Fibroblast of villous mesenchyme (primary cell): ENCODE results near the gene ABCD3. TPM values are rescaled to one million over a fixed set of nuclear protein-coding genes. Genes with fewer than 3 reads are reported as not detected.
"Not testable (repeated sequence)": the region's sequence is repeated elsewhere in the genome, so short reads cannot be mapped to it uniquely, and the experiment has no call there.

Experiments
- DNase-seq: peaks from one replicate; pipeline ENCODE4 v3.0.0-alpha.2; 2010; ENCODE audit warnings: low read depth
- H3K4me3 ChIP-seq: 2 replicates; pipeline ENCODE4 v1.5.1; 2011; ENCODE audit warnings: low read depth, mild to moderate bottlenecking, low read length
- CTCF ChIP-seq: IDR thresholded peaks from 2 replicates; pipeline ENCODE4 v1.5.1; 2012; ENCODE audit warnings: low read depth, mild to moderate bottlenecking, low read length; ENCODE audit not compliant: insufficient read depth
- total RNA-seq: library from RNA; depleted of rRNA; stranded (reverse); fragments of >200 nt; gene quantifications from 2 replicates; pipeline ENCODE4 v1.2.3, GENCODE V29; 2012

ABCD3 gene
- total RNA-seq, 1 donor, result 44.0 TPM

- TF ChIP-seq CTCF, result no peak
- no peak for DNase-seq
- no peak overlapping the region for H3K4me3 ChIP-seq
These were observed 7.8 kb downstream of the ABCD3 start for GRCh38 chr1:94425821-94426484.

GRCh38 chr1:94426485-94426870 lies 8.3 kb downstream of the ABCD3 start:
- not testable (repeated sequence) for DNase-seq, H3K4me3 ChIP-seq

GRCh38 chr1:94428441-94428840 lies 10.3 kb downstream of the ABCD3 start:
- no peak for DNase-seq
- H3K4me3 ChIP-seq, result no peak overlapping the region
- TF ChIP-seq CTCF, result no peak

GRCh38 chr1:94428927-94429528 lies 10.8 kb downstream of the ABCD3 start:
- H3K4me3 ChIP-seq, DNase-seq: not testable (repeated sequence)

- H3K4me3 ChIP-seq, result not testable (repeated sequence)
These were observed 11.9 kb downstream of the ABCD3 start for GRCh38 chr1:94430066-94430465.

GRCh38 chr1:94433866-94434265 lies 15.7 kb downstream of the ABCD3 start:
- TF ChIP-seq CTCF, result no peak
- no peak for DNase-seq
- H3K4me3 ChIP-seq, result no peak overlapping the region

More at GRCh38 chr1:94430066-94430465, 11.9 kb downstream of the ABCD3 start:
- DNase-seq, result not testable (repeated sequence)

DNA sequence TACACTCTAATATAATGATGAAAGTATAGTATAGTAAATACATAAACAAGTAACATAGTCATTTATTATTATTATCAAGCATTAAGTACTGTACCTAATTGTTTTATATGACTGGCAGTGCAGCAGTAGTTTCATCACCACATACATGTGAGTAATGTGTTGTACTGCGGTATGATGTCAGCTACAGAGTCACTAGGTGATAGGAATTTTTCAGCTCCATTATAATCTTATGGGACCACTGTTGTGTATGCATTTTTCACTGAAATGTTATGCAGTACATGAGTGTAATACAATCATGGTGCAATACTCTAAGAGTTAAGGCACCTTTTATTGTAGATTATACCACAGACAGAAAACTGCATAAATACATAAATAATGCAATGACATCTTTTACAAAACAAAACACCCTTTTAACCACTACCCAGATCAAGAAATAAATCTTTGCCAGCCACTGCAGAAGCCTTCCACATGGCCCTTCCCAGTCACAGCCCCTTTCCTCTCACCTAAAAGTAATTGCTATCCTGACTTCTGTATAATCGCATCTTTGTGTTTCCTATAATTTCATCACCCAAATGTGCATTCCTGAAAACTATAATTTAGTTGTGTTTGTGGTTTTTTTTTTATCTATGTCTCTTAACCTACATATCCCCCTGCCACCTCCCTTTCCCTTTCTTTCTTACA lies 16.3 kb downstream of the ABCD3 start:
- no peak overlapping the region for H3K4me3 ChIP-seq
- peak; percentile 21 for DNase-seq
- no peak for TF ChIP-seq CTCF

GRCh38 chr1:94438692-94439276 lies 20.6 kb downstream of the ABCD3 start:
- TF ChIP-seq CTCF, result no peak
- peak; percentile 41 for DNase-seq
- H3K4me3 ChIP-seq, result no peak overlapping the region
